Measurements from ENCODE around the gene ACYP1. TPM values are rescaled to one million over a fixed set of nuclear protein-coding genes. Genes with fewer than 3 reads are reported as not detected.

Gene ACYP1
- total and polyA plus RNA-seq, 9 of the 15 experiments (the other 6 are each of a cell fraction or from before 2014, with no cell fraction given): 19.9 to 113 (median 52.3) TPM

DNA sequence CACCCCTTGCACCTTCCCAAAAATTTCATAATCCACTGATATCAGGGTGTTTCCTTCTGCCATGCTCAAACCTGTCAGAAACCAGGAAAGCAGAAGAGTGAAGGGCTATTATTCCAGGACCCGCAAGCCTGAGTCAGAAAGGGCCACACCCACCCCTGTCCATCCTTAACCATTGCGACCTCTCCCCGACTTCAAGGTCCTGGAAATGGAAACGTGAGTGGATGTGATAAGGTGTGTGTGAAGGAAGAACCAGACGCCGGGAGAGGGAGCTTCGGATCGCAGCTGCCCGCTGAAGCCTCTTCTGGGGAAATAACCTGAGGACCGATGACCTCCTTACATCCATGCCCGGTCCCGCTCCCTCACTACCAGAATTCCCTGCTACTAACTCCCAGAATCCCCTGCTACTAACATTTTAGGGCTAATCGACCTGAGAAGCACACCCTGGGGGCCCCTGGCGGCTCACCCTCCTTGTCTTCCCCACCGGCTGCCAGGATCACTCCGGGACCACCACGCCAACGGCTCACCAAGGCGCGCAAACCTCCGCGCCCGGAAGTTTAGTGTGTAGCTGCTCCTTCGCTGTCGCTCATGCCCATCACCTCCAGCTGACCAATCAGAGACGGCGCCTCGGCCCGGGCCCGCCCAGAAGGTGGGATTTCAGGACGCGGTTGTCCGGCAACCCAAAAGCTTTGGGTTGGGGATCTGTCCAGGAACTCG is at the start of gene ACYP1 (continued):
- TF ChIP-seq RBM14 (IDR thresholded peaks at IDR 0.05; ENCODE audit: borderline replicate concordance, insufficient read depth, low read depth, low read length) (no peak), KLF1 (tag; IDR thresholded peaks at IDR 0.05) (no peak), KAT8 (IDR thresholded peaks at IDR 0.05; ENCODE audit: low read depth) (no peak), TAL1 (IDR thresholded peaks at IDR 0.05) (no peak), MEF2D (tag; conservative IDR thresholded peaks at IDR 0.05; ENCODE audit: low read depth) (no peak), ZNF584 (CRISPR knock-in tag; IDR thresholded peaks at IDR 0.05; ENCODE audit: low read depth) (no peak), GATA2 (CRISPR knock-in tag; IDR thresholded peaks at IDR 0.05) (no peak), MTA2 (IDR thresholded peaks at IDR 0.05; ENCODE audit: low read depth) (no peak), TRIM24 (IDR thresholded peaks at IDR 0.05) (no peak), MCM2 (IDR thresholded peaks at IDR 0.05; ENCODE audit: low read depth) (no peak), NFIC (IDR thresholded peaks at IDR 0.05) (no peak), POU5F1 (IDR thresholded peaks at IDR 0.05; ENCODE audit: borderline replicate concordance, low read depth, low read length, partially characterized antibody) (no peak), SLC30A9 (CRISPR knock-in tag; IDR thresholded peaks at IDR 0.05) (no peak), STAT5B (CRISPR knock-in tag; IDR thresholded peaks at IDR 0.05) (no peak), FOXK1 (CRISPR knock-in tag; IDR thresholded peaks at IDR 0.05; ENCODE audit: borderline replicate concordance) (no peak), ZNF3 (CRISPR knock-in tag; IDR thresholded peaks at IDR 0.05) (no peak), NRF1 (conservative IDR thresholded peaks at IDR 0.05 in 1 of 2, IDR thresholded peaks at IDR 0.05 in 1 of 2) (peak; percentile 37 to 38; a peak in 3 of 4 replicates), CBFA2T2 (conservative IDR thresholded peaks at IDR 0.05) (no peak), ARID1B (IDR thresholded peaks at IDR 0.05) (no peak), ZSCAN29 (IDR thresholded peaks at IDR 0.05) (no peak), HNRNPLL (IDR thresholded peaks at IDR 0.05; ENCODE audit: low read depth, low read length, poor library complexity, severe bottlenecking) (peak; percentile 45)
- TF ChIP-seq, protein P1, sequence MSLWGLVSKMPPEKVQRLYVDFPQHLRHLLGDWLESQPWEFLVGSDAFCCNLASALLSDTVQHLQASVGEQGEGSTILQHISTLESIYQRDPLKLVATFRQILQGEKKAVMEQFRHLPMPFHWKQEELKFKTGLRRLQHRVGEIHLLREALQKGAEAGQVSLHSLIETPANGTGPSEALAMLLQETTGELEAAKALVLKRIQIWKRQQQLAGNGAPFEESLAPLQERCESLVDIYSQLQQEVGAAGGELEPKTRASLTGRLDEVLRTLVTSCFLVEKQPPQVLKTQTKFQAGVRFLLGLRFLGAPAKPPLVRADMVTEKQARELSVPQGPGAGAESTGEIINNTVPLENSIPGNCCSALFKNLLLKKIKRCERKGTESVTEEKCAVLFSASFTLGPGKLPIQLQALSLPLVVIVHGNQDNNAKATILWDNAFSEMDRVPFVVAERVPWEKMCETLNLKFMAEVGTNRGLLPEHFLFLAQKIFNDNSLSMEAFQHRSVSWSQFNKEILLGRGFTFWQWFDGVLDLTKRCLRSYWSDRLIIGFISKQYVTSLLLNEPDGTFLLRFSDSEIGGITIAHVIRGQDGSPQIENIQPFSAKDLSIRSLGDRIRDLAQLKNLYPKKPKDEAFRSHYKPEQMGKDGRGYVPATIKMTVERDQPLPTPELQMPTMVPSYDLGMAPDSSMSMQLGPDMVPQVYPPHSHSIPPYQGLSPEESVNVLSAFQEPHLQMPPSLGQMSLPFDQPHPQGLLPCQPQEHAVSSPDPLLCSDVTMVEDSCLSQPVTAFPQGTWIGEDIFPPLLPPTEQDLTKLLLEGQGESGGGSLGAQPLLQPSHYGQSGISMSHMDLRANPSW (CRISPR knock-in tag; IDR thresholded peaks at IDR 0.05): no peak
- TF ChIP-seq, protein P2, sequence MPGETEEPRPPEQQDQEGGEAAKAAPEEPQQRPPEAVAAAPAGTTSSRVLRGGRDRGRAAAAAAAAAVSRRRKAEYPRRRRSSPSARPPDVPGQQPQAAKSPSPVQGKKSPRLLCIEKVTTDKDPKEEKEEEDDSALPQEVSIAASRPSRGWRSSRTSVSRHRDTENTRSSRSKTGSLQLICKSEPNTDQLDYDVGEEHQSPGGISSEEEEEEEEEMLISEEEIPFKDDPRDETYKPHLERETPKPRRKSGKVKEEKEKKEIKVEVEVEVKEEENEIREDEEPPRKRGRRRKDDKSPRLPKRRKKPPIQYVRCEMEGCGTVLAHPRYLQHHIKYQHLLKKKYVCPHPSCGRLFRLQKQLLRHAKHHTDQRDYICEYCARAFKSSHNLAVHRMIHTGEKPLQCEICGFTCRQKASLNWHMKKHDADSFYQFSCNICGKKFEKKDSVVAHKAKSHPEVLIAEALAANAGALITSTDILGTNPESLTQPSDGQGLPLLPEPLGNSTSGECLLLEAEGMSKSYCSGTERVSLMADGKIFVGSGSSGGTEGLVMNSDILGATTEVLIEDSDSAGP (CRISPR knock-in tag; IDR thresholded peaks at IDR 0.05): no peak
- TF ChIP-seq, protein P3, sequence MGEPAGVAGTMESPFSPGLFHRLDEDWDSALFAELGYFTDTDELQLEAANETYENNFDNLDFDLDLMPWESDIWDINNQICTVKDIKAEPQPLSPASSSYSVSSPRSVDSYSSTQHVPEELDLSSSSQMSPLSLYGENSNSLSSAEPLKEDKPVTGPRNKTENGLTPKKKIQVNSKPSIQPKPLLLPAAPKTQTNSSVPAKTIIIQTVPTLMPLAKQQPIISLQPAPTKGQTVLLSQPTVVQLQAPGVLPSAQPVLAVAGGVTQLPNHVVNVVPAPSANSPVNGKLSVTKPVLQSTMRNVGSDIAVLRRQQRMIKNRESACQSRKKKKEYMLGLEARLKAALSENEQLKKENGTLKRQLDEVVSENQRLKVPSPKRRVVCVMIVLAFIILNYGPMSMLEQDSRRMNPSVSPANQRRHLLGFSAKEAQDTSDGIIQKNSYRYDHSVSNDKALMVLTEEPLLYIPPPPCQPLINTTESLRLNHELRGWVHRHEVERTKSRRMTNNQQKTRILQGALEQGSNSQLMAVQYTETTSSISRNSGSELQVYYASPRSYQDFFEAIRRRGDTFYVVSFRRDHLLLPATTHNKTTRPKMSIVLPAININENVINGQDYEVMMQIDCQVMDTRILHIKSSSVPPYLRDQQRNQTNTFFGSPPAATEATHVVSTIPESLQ (CRISPR knock-in tag; IDR thresholded peaks at IDR 0.05): no peak
